HG03354 (cell line): ENCODE data around the gene MLYCD.
A peak's percentile ranks its signal among the peaks of the same experiment; 100 is the strongest.

Experiments
- ATAC-seq: cut with Tn5 transposase; IDR thresholded peaks from one replicate; pipeline ENCODE4 v1.9.1; 2021; ENCODE audit warnings: mild to moderate bottlenecking; ENCODE audit not compliant: unreplicated experiment, poor library complexity, severe bottlenecking

Gene MLYCD

DNA sequence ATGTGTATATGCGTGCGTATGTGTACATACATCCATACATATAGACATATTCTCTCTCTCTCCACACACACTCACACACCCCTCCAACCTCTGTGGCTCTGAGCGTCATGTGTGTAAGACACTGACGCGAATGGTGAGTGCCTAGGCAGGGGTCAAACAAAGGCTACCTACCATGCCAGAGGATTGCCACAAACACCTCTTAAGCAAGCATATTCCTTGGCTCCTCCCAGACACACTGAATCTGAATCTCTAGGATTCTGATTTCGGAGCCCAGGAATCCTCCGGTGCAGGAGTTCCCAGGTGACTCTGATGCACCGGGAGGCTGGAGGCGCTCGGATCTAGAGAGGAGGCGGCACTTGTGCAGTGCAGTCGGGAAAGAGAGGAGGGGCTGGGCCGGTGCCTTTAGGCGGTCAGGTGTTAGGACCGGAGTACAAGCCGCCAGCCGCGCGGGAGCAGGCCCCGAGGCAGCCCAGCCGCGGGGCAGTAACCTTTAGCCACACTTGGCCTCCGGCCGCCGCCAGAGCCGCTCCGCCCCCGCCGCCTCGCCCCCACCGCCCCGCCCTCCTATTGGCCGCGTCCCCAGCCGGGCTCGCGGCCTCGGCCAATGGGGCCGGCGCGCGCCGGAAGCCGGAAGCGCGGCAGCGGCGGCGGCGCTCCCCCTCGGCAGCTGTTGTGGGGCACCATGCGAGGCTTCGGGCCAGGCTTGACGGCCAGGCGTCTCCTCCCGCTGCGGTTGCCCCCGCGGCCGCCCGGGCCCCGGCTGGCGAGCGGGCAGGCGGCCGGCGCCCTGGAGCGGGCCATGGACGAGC, at the start of gene MLYCD:
TSS of gene MLYCD (plus strand) at position 653 of the 809 bp plus-strand sequence. CDS start at position 683, 30 bp downstream.
- ATAC-seq, result peak; percentile 92

DNA sequence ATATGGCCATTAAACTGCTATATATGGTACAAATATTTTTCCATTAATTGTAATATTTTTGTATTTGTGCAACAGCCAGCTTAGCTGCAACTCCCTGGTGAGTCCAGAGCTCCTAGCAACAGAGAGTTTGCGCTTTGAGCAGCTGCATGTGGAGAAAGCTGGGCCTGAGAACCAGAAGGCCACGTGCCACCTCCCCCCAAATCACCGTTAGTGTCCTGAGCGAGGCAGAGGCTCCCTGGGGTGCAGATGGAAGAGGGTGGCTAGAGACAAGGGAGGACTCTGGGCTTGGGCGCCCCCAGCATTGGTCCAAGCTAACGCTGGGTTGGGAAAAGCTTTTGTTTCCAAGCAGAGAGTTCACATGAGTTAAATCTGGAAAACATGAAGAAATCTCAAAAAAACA, 49.5 kb upstream of the MLYCD start:
- no peak for ATAC-seq

DNA sequence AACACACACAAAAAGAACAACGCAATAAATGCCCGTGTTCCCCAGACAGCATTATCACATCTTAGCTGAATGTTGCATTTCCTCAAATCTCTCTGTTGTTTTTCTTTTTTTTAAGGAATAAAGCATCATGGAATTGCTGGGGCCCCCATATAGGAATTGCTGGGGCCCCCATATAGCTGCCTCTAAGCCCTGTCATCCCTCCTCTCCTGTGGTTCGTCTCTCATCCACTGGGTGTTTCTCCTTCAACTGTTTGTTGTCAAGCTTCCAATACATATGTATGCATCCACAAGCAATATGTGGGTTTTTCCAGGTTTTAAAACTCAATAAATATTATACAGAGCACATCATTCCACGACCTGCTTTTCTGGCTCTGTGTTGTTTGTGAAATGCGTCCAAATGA, 48.0 kb upstream of the MLYCD start:
- ATAC-seq, result no peak

DNA sequence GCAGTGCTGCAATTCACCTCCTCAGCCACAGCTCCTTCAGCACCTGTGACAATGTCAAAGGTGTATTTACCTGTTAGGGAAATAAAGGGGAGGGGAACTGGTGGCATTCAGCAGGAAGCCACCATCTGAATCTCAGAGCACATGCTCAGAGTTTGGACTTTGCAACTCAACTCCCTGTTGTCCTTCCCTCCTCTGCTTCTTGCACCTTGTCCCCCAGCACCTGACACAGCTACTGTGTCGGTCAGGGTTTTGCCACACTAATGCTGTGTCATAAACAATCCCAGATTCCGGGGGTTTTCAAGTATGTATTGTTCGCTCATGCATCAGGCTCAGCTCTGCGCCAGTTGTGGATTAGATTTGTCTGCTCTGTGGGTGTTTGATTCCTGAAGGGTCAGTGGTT, 47.4 kb upstream of the MLYCD start:
- ATAC-seq, result no peak

DNA sequence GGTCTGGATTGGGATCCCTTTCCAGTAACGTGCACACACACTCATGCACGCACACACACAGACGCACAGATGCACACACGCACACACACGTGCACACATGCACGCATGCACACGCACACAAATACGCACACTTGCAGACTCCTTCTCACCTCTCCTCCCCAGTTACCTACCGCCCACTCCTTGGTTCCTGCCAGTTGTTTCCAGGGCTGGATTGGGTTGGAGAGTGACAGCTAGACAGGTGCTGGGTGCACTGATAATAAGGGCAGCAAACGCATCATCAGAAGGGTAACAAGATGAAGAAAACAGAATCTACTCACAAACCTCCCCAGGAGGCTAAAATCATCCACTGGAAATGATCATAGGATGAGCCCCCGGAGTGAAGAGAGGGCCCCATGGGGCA, 46.1 kb upstream of the MLYCD start:
- no peak for ATAC-seq

DNA sequence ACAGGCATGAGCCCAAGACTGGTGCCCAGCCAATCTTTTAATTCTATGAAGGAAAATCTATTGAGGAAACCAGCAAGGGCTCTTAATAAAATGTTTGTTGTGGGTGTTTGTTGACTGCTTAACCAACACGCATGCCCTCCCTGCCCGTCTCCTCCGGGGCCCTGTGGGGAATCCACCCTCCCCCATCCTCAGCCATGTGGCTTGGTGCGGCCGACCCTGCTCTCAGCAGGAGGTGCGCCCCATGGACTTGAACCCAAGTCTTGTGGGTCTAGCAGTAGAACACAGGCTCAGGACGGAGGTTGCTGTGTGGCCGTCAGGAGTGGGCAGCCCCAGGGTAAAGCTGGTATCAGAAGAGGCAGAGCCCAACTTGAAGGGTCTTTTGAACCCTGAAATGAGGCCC, 45.1 kb upstream of the MLYCD start:
- no peak for ATAC-seq

DNA sequence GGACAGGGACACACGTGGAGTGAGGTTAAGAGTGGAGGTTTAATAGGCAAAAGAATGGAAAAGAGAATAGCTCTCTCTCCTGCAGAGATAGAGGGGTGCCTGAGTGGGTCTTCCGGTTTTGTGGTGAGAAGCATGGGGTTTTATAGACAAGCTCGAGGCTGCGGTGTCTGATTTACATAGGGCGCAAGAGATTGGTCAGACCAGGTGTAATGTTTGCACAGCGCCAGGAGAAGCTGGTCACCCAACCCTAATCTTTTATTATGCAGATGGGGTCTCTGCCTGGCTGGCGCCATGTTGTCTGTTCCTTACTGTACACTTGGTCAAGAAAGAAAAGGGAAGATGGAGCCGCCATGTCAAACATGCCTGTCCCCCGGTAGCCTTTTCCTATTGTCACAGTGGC, 44.5 kb upstream of the MLYCD start:
- ATAC-seq, result no peak

DNA sequence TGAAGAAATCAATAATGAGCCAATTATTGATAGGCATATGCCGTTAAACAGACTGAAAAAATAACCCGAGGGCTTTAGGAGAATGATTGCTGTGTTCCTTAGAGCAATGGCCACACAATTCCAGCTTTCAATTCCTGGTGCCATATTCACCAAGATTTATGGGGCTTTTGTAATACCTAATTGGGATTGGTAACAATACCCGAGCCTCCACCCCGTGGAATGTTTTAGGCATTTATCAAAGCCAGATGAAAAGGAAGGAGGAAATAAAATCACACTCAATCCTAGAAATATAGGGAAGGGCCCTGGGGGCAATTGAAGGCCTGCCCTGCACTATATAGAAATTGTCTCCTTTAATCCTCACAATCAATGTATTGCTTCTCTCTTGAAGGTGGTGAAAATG, 42.1 kb upstream of the MLYCD start:
- no peak for ATAC-seq

DNA sequence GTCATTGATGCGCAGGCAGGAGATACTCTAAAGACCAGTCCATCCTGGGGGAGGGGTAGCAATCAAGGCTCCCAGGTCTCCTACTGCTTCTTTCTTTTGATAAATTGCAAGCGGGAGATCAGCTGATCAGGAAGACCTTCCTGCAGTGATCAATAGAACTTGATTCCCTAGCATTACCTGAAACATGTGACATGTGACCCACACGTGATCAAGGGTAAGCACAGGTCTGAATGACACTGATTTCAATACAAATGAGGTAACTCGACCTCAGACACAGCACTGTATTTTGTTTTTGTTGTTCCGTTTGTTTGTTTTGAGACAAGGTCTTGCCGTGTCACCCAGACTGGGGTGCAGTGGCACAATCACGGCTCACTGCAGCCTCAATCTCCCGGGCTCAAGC, 39.6 kb upstream of the MLYCD start:
- ATAC-seq, result no peak

DNA sequence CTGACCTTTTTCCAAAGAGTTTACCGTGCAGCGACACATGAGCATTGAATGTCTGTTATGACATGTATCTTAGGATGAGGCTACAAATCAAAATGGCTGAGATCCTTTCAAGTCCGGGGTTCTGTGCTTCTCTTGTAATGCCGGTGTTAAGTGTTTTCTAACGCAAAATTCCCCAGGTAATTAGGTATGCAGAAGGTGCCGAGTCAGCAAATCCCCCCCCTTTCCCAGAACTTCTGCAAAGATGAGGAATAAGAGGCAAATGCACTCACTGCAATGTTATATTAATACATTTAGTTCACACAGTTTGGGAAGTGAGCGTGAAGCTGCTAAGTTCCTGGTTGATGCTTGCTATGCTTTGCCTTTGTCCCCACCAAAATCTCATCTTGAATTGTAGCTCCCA, 36.3 kb upstream of the MLYCD start:
- ATAC-seq, result no peak

DNA sequence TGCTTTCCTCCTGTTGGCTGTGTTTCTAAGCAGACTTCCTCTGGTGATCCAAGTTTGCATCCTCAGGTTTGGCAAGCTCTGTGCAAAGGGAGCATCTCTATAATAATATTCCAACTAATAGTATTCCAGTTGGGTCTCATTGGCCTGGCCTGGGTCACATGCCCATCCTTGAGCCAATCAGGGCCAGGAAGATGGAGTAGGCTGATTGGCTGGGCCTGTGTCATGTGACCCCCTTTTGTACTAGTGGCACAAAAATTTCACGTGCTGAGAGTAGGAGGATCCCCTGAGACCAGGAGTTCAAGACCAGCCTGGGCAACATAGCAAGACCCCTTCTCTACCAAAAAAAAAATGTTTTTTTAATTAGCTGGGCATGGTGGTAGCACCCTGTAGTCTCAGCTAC, 35.2 kb upstream of the MLYCD start:
- no peak for ATAC-seq

DNA sequence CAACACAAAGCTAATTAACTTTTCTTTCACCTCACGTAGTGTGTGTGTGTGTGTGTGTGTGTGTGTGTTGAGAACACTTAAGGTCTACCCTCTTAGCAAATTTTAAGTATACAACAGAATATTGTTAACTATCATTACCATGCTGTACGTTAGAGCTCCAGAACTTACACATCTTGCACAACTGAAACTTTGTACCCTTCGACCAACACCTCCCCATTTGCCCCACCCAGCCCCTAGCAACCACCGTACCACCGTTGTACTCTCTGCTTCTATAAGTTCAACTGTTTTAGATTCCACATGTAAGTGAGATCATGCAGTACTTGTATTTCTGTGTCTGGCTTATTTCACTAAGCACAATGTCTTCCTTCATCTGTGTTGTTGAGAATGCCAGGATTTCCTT, 28.1 kb upstream of the MLYCD start:
- ATAC-seq, result no peak

DNA sequence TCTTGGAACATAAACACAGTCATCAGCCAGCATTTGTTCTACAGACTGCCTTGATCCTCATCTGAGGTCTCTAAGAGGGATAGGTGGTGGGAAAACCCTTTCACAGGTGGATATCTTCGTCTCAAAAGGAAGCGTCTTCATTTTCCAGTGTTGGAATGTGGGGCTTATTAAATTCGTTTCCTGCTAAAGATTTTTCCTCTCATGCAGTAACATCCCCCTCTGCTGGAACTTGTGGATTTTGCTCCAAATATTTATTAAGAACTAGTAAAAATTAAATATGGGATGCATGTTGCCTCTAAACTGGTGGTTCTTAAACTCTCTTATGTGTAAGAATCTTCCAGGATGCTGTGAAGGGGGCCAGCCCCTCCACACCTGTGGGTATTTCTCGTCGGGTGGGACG, 20.1 kb upstream of the MLYCD start:
- ATAC-seq, result no peak

DNA sequence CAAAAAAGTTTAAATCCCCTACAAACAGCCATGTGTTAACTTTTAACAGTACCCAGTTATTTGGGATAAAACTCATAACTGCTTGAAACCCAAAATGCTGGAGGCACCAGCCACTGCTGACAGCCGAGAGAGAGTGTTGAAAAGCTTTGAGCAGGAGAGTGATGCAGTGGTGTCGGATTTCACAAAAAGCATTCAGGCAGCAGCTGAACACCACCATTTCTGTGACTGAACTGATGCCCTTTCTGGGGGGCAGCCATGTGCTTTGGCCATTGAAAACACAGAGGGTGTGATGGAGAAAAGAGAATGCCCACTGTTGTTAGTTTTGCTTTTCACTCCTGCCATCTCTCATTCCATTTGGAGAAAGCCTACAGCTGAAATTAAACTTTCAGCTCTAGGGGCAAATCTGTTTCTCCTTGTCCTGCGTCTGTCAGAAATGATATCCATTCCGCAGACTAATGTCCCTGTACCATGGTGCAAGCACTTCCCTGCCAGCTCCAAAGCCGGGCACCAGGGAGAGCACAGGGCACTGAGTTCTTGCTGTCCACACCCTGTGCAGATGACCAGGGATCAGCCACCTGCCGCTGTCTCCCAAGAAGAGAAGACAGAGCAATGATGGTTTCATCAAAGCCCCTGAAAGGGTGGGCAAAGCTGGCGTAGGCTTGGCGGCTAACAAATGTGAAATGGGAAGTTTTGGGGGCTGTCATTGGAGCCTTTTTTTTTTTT, 16.6 kb upstream of the MLYCD start:
- ATAC-seq, result no peak

DNA sequence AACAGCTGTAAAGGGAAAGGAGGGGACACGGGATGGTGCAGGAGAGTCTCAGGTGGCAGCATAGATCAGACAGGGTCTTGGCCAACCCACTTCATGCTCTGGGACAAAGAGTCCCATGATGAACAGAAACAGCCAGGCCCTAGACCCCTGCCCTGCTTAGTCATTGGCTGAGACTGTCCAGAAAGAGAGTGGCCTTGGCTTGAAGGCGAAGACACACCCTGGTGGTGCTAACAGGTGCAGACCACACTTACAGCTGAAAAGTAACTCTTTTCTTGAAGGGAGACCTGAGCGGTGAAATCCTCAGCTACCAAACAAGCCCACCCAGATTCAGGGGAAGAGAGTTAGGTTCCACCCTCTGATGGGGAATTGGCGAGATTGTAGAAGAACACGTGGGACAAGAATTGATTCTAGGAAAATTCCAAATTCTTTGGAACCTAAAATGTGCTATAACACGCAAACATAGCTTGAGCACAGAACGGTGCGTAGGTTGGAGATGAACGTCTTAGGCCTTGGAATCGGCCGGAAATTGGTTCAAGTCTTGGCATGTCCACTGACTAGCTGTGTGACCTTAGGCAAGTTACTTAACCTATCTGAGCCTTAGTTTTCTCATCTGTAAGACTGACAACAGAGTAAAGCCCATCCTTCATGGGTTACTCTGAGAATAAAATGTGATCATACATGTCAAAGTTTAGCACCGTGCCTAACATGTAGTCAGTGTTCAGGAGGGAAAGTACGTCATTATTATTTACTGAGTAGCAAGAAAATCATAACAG, 12.5 kb upstream of the MLYCD start:
- ATAC-seq, result no peak

DNA sequence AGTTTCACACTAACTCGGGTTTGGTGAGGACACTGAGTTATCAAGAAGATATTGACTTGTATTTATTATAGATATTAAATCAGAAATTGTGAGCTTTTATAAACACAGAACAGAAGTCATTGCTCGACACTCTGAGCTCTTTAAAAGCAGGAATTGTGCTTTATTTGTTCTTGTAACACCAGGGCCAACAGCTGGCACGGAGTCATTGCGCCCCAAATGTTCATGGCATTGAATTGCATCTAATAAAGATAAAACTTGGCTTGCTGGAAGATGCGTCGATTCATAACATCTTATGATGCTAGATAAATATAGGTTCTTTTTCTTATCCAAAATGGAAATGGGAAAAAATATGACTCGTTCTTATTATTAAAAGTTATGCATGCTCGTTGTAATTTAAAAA, 11.8 kb upstream of the MLYCD start:
- no peak for ATAC-seq

DNA sequence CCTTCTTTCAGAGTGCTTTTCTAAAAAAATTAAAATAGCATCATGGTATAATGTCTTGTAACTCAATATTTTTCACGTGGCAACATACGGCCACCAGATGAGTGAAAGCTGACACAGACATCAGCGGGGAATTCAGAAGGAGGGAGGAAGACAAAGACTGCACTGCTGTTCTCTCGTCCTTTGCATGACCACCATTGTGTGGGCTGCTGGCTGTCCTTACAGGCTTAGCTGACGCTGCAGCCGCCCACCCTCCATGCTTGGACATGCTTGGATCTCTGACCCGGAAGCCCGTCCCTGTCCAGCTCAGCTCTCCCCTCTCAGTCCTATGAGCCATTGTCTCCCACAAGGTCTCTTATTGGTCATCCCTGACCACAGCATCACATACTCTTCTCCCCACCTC, 11.4 kb upstream of the MLYCD start:
- no peak for ATAC-seq

DNA sequence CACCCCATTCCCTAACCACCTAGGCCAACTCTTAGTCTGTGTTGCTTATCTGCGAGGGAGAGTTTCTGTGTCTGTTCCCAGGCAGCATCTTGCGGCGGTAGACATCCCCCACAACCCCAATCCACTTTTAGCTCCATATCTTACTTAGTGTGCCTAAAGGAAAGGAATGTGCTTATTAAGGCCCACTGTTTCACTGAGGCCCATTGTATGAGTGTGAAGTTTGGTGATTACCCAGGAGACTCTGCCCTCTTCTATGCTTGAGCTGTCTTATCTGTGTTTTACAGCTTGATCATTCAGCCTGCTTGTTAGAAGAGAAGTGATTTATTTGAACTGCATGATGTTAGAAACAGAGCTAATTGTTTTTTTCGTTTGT, 10.3 kb upstream of the MLYCD start:
- no peak for ATAC-seq

DNA sequence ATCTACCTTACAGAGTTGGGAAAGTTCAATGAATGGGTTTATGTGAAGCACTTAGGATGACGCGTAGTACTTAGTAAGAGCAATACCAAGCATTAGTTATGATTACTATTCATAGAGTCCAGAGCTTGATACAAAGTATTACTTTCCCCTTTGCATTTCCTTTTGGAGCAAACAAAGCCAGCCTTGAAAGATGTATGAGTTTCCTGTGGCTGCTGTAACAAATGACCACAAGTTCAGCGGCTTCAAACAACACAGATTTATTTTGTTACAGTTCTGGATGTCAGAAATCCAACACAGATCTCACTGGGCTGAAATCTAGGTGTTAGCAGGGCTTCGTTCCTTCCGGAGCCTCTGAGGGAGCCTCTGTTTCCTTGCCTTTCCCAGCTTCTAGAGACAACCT, 8.6 kb upstream of the MLYCD start:
- ATAC-seq, result no peak

DNA sequence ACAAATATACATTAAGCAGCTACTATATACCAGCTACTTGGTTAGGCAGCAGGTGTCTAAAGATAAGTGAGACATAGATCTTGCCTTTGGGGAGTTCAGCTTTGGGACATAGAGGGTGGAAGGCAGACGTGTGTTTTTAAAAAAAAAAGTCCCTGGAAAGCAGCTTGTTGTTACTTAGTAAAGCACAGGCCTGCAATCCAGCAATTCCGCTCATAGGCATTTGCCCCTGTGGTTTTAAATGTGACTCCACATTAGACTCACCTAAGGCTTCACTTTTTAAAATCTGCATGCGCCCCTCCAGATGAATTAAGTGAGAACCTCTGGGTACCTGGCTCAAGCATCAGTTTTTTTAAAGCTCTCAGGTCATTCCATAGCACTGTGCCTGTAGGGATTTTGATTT, 7.2 kb upstream of the MLYCD start:
- no peak for ATAC-seq

DNA sequence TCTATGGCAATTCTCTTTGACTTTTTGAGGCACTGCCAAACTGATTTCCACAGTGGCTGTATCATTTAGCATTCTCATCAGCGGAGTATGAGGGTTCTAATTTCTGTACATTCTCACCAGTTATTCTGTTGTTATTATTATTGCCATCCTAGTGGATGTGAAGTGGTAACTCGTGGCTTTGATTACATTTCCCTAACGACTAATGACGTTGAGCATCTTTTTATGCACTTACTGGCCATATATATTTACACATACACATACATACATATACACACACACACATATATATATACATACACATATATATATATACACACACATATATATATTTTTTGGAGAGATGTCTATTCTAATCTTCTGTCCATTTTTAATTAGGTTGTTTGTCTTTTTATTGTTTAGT, 3.7 kb upstream of the MLYCD start:
- ATAC-seq, result no peak
